Adipocyte (in vitro differentiated cells): Measurements from ENCODE around the gene CDK2.

Experiments
- DNase-seq: peaks from one replicate; pipeline ENCODE4 v3.0.0-alpha.2; 2015; ENCODE audit warnings: low read depth
- H3K27me3 ChIP-seq: replicated peaks from 2 replicates; pipeline ENCODE4 v1.7.0; 2013; ENCODE audit warnings: mild to moderate bottlenecking, low read length, moderate library complexity; ENCODE audit not compliant: control insufficient read depth, insufficient read depth
- H3K36me3 ChIP-seq: 2 replicates; pipeline ENCODE4 v1.7.0; 2013; ENCODE audit warnings: low read length, mild to moderate bottlenecking, moderate library complexity; ENCODE audit not compliant: control insufficient read depth, insufficient read depth, severe bottlenecking
- H3K4me1 ChIP-seq: 2 replicates; pipeline ENCODE4 v1.7.0; 2013; ENCODE audit warnings: mild to moderate bottlenecking, low read length, moderate library complexity; ENCODE audit not compliant: control insufficient read depth, insufficient read depth
- H3K4me3 ChIP-seq: 2 replicates; pipeline ENCODE4 v1.7.0; 2013; ENCODE audit warnings: mild to moderate bottlenecking, low read length, moderate library complexity
- H3K9ac ChIP-seq: 2 replicates; pipeline ENCODE4 v1.7.0; 2013; ENCODE audit warnings: mild to moderate bottlenecking, low read length, moderate library complexity
- H3K9me3 ChIP-seq: 2 replicates; pipeline ENCODE4 v1.7.0; 2013; ENCODE audit warnings: mild to moderate bottlenecking, low read length, moderate library complexity; ENCODE audit not compliant: control insufficient read depth

The CDK2 gene

GRCh38 chr12:55940065-55940732, 26.4 kb upstream of the CDK2 start:
- Histone ChIP-seq H3K36me3 (peaks cover 9% of the 10 kb centered on the region), H3K9ac (peak overlapping the region; percentile 45), H3K4me1 (no peaks in the 10 kb centered on the region), H3K9me3 (no peaks in the 10 kb centered on the region), H3K27me3 (no peaks in the 10 kb centered on the region), H3K4me3 (no peak overlapping the region)
- peak; percentile 94 for DNase-seq

- H3K27me3 ChIP-seq = no peaks in the 10 kb centered on the region
- H3K9ac ChIP-seq = no peak overlapping the region
- H3K4me3 ChIP-seq = no peak overlapping the region
- no peaks in the 10 kb centered on the region for H3K4me1 ChIP-seq
- H3K9me3 ChIP-seq = no peaks in the 10 kb centered on the region
- H3K36me3 ChIP-seq = peaks cover 9% of the 10 kb centered on the region
- no peak for DNase-seq
Observed at GRCh38 chr12:55942055-55942454, 24.6 kb upstream of the CDK2 start.

- H3K4me1 ChIP-seq = no peaks in the 10 kb centered on the region
- H3K27me3 ChIP-seq = no peaks in the 10 kb centered on the region
- no peak overlapping the region for H3K4me3 ChIP-seq
- H3K36me3 ChIP-seq = peaks cover 9% of the 10 kb centered on the region
- DNase-seq = no peak
- no peaks in the 10 kb centered on the region for H3K9me3 ChIP-seq
- no peak overlapping the region for H3K9ac ChIP-seq
Observed at GRCh38 chr12:55942577-55943136, 24.0 kb upstream of the CDK2 start.

- no peak overlapping the region for H3K9ac ChIP-seq
- no peaks in the 10 kb centered on the region for H3K9me3 ChIP-seq
- no peaks in the 10 kb centered on the region for H3K27me3 ChIP-seq
- peaks cover 13% of the 10 kb centered on the region for H3K36me3 ChIP-seq
- no peaks in the 10 kb centered on the region for H3K4me1 ChIP-seq
- DNase-seq = no peak
- no peak overlapping the region for H3K4me3 ChIP-seq
Observed at GRCh38 chr12:55946553-55946952, 20.1 kb upstream of the CDK2 start.

GRCh38 chr12:55955344-55955743, 11.3 kb upstream of the CDK2 start:
- Histone ChIP-seq H3K9ac (no peak overlapping the region), H3K4me3 (no peak overlapping the region), H3K36me3 (peaks cover 31% of the 10 kb centered on the region), H3K4me1 (no peaks in the 10 kb centered on the region), H3K27me3 (no peaks in the 10 kb centered on the region), H3K9me3 (no peaks in the 10 kb centered on the region)
- DNase-seq = no peak

GRCh38 chr12:55955800-55956508, 10.7 kb upstream of the CDK2 start:
- peak; percentile 44 for DNase-seq
- no peaks in the 10 kb centered on the region for H3K4me1 ChIP-seq
- no peak overlapping the region for H3K9ac ChIP-seq
- no peaks in the 10 kb centered on the region for H3K27me3 ChIP-seq
- H3K4me3 ChIP-seq = no peak overlapping the region
- peaks cover 30% of the 10 kb centered on the region for H3K36me3 ChIP-seq
- H3K9me3 ChIP-seq = no peaks in the 10 kb centered on the region

- no peak for DNase-seq
- H3K4me3 ChIP-seq = no peak overlapping the region
Observed at GRCh38 chr12:55957106-55957859, 9.3 kb upstream of the CDK2 start.

GRCh38 chr12:55963760-55964159, 2.9 kb upstream of the CDK2 start:
- Histone ChIP-seq H3K4me3 (no peak overlapping the region), H3K4me1 (peaks cover 10% of the 10 kb centered on the region), H3K9me3 (no peaks in the 10 kb centered on the region), H3K27me3 (no peaks in the 10 kb centered on the region), H3K36me3 (no peaks in the 10 kb centered on the region), H3K9ac (no peak overlapping the region)
- no peak for DNase-seq

More at GRCh38 chr12:55957106-55957859, 9.3 kb upstream of the CDK2 start:
- no peaks in the 10 kb centered on the region for H3K9me3 ChIP-seq
- H3K4me1 ChIP-seq = no peaks in the 10 kb centered on the region
- H3K36me3 ChIP-seq = peaks cover 18% of the 10 kb centered on the region
- H3K9ac ChIP-seq = no peak overlapping the region
- no peaks in the 10 kb centered on the region for H3K27me3 ChIP-seq

- Histone ChIP-seq H3K36me3 (no peaks in the 10 kb centered on the region), H3K9me3 (no peaks in the 10 kb centered on the region), H3K9ac (no peak overlapping the region), H3K4me3 (no peak overlapping the region), H3K4me1 (peaks cover 10% of the 10 kb centered on the region), H3K27me3 (no peaks in the 10 kb centered on the region)
- DNase-seq = no peak
Observed at GRCh38 chr12:55965240-55965639, 1.4 kb upstream of the CDK2 start.

GRCh38 chr12:55965941-55966407, 656 bp upstream of the CDK2 start, which contains the start of gene PMEL:
Gene PMEL, minus strand, starts transcription at chr12:55966042. Its CDS starts 31 bp downstream, at chr12:55966011.
- peak within 1 kb of the TSS; percentile 84 for H3K9ac ChIP-seq
- H3K4me3 ChIP-seq = peak within 1 kb of the TSS; percentile 94
- DNase-seq = no peak
- H3K27me3 ChIP-seq = no peaks in the 10 kb centered on the region
- no peaks in the 10 kb centered on the region for H3K36me3 ChIP-seq
- H3K4me1 ChIP-seq = peaks cover 10% of the 10 kb centered on the region
- H3K9me3 ChIP-seq = no peaks in the 10 kb centered on the region

- Histone ChIP-seq H3K9ac (no peak overlapping the region), H3K9me3 (no peaks in the 10 kb centered on the region), H3K4me3 (no peak overlapping the region), H3K36me3 (no peaks in the 10 kb centered on the region), H3K4me1 (peaks cover 26% of the 10 kb centered on the region), H3K27me3 (no peaks in the 10 kb centered on the region)
- DNase-seq = no peak
Observed at GRCh38 chr12:55969356-55969755, 2.7 kb downstream of the CDK2 start.
